K562 (cell line): ENCODE data around the gene FAM167B. TPM values are rescaled to one million over a fixed set of nuclear protein-coding genes. Genes with fewer than 3 reads are reported as not detected.

Experiments
- ARNT ChIP-seq, 2 experiments: fragments of 450-650 bp; IDR thresholded peaks; 2 replicates each; pipeline ENCODE4 v1.6.1; 2016; ENCODE audit warnings: mild to moderate bottlenecking in 1 of 2
- DACH1 ChIP-seq: fragments of 450-650 bp; IDR thresholded peaks from 2 replicates; pipeline ENCODE4 v1.6.1; 2018; ENCODE audit not compliant: partially characterized antibody
- FOXJ3 ChIP-seq: sonication (generic); formaldehyde crosslinking; IDR thresholded peaks from 2 replicates; pipeline ENCODE4 v1.4.0; 2020; ENCODE audit warnings: mild to moderate bottlenecking, missing genetic modification reagents
- GATAD2A ChIP-seq: fragments of 450-650 bp; IDR thresholded peaks from 2 replicates; pipeline ENCODE4 v1.6.1; 2017
- HDGF ChIP-seq: fragments of 450-650 bp; IDR thresholded peaks from 2 replicates; pipeline ENCODE4 v1.6.1; 2016
- KLF1 ChIP-seq: fragments of 450-650 bp; IDR thresholded peaks from 2 replicates; pipeline ENCODE4 v1.6.1; 2016; ENCODE audit warnings: missing genetic modification characterization, missing compliant biosample characterization
- MITF ChIP-seq: IDR thresholded peaks from 2 replicates; pipeline ENCODE4 v1.6.1; 2014; ENCODE audit warnings: antibody characterized with exemption
- RAD21 ChIP-seq, 2 experiments: fragments of 250-450 bp in 1 of 2; fragments of 450-650 bp in 1 of 2; sonication (Bioruptor Pico) in 1 of 2; formaldehyde crosslinking in 1 of 2; IDR thresholded peaks in 1 of 2; conservative IDR thresholded peaks in 1 of 2; 2 replicates each; pipeline versions ENCODE4 v1.4.0 to v1.8.0; 2020 to 2022; ENCODE audit warnings: mild to moderate bottlenecking in 2 of 2, moderate library complexity in 1 of 2
- RFX1 ChIP-seq: fragments of 450-650 bp; IDR thresholded peaks from 2 replicates; pipeline ENCODE4 v1.6.1; 2016; ENCODE audit warnings: mild to moderate bottlenecking, moderate library complexity
- SMAD2 ChIP-seq: fragments of 150-350 bp; IDR thresholded peaks from 2 replicates; pipeline ENCODE4 v1.6.1; 2014; ENCODE audit warnings: low read depth, mild to moderate bottlenecking, low read length
- SRSF3 ChIP-seq: fragments of 200-400 bp; formaldehyde crosslinking; IDR thresholded peaks from 2 replicates; pipeline ENCODE4 v1.6.1; 2016; ENCODE audit warnings: mild to moderate bottlenecking, low read length, moderate library complexity; ENCODE audit not compliant: insufficient read depth
- TRIM28 ChIP-seq: fragments of 450-650 bp; IDR thresholded peaks from 2 replicates; pipeline ENCODE4 v1.6.1; 2017
- ZFP36 ChIP-seq: fragments of 150-350 bp; IDR thresholded peaks from 2 replicates; pipeline ENCODE4 v1.6.1; 2018; ENCODE audit warnings: low read length, low read depth; ENCODE audit not compliant: partially characterized antibody
- ZKSCAN1 ChIP-seq: fragments of 150-350 bp; IDR thresholded peaks from 2 replicates; pipeline ENCODE4 v1.6.1; 2016; ENCODE audit warnings: low read depth, low read length
- ZNF184 ChIP-seq: sonication (generic); formaldehyde crosslinking; IDR thresholded peaks from 2 replicates; pipeline ENCODE4 v1.5.0; 2020; ENCODE audit warnings: missing genetic modification reagents
- ZNF232 ChIP-seq: sonication (generic); formaldehyde crosslinking; IDR thresholded peaks from 2 replicates; pipeline ENCODE4 v1.8.0; 2022; ENCODE audit warnings: mild to moderate bottlenecking, missing genetic modification reagents
- polyA plus RNA-seq, 8 experiments: library from polyadenylated mRNA; depleted of rRNA in 4 of 8; stranded (reverse) in 5 of 8; unstranded in 3 of 8; fragments of >200 nt; fragmentation: Nextera tagmentation in 2 of 8; fragmentation: Illumina TruSeq in 1 of 8; extraction: Ambion mirVana in 2 of 8; extraction: Trizol in 1 of 8; gene quantifications; 2 replicates each; pipeline versions ENCODE4 v1.2.1 to v1.2.3, GENCODE V29; 2011 to 2014; ENCODE audit warnings: inconsistent platforms in 1 of 8, missing spikeins in 1 of 8
- total RNA-seq, 7 experiments: library from RNA; depleted of rRNA in 6 of 7; stranded (reverse); fragments of >200 nt in 6 of 7; fragmentation: Illumina TruSeq in 2 of 7; extraction: Trizol in 2 of 7; gene quantifications; 2 replicates each; pipeline versions ENCODE4 v1.2.1 to v1.2.3, GENCODE V29; 2011 to 2021; ENCODE audit warnings: low replicate concordance in 1 of 7
- TF ChIP-seq, protein P1 (sequence below): sonication (generic); formaldehyde crosslinking; IDR thresholded peaks from 2 replicates; pipeline ENCODE4 v1.8.0; 2022; ENCODE audit warnings: mild to moderate bottlenecking, missing genetic modification reagents
- TF ChIP-seq, protein P2 (sequence below): fragments of 450-650 bp; formaldehyde crosslinking; IDR thresholded peaks from 2 replicates; pipeline ENCODE4 v1.4.0; 2022; ENCODE audit warnings: missing genetic modification characterization
- TF ChIP-seq, protein P3 (sequence below), 2 experiments: fragments of 450-650 bp in 1 of 2; sonication (generic) in 1 of 2; formaldehyde crosslinking in 1 of 2; IDR thresholded peaks in 1 of 2; conservative IDR thresholded peaks in 1 of 2; 2 replicates each; pipeline versions ENCODE4 v1.6.1 to v1.8.1; 2016 to 2023; ENCODE audit warnings: mild to moderate bottlenecking in 2 of 2, moderate library complexity in 2 of 2, inconsistent platforms in 1 of 2, missing genetic modification reagents in 1 of 2
- TF ChIP-seq, protein P4 (sequence below): fragments of 250-450 bp; sonication (Bioruptor Pico); IDR thresholded peaks from 2 replicates; pipeline ENCODE4 v1.5.1; 2021; ENCODE audit warnings: mild to moderate bottlenecking

Gene FAM167B
- total and polyA plus RNA-seq, 9 of the 15 experiments (the other 6 are each of a cell fraction or from before 2014, with no cell fraction given), result not detected

DNA sequence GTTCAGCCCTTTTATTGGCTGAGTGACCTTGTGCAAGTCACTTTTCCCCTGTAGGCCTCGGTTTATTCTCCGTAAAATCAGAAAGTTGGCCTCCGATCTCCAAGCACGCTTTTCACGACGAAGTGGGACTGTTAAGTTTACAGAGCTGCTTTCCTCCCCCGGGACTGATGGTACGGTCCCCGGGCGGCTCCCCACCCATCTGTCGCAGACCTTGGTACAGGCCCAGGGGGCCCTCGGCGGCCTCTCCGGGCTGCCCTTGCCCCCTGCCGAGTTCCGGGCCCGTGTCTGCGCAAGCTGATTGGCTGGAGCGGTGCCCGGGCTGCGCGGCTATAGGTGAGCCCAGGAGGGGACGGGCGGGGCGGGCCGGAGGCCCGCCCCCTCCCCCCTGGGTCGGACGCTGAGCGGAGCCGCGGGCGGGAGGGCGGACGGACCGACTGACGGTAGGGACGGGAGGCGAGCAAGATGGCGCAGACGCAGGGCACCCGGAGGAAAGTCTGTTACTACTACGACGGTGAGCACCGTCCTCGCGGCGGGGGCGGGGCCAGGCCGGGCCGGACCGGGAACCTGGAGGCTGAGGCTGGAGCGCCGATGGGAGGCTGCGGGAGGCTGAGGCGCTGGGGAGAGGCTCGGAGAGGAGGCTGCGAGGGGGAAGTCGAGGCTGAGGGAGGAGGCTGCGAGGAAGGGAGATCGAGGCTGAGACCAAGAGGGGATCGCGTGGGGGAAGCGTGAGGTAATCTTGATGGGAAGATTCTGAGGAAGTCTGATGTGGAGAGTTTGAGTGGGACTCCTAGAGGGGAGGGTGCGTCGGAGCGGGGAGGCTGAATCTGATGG is 44.9 kb downstream of the FAM167B start, which contains the start of gene HDAC1 (continued):
- TF ChIP-seq, protein P1, sequence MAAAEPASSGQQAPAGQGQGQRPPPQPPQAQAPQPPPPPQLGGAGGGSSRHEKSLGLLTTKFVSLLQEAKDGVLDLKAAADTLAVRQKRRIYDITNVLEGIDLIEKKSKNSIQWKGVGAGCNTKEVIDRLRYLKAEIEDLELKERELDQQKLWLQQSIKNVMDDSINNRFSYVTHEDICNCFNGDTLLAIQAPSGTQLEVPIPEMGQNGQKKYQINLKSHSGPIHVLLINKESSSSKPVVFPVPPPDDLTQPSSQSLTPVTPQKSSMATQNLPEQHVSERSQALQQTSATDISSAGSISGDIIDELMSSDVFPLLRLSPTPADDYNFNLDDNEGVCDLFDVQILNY (CRISPR knock-in tag), result no peak
- TF ChIP-seq MITF (no peak), HDGF (0 out of 2 replicates have a peak, but pooled peaks have one; percentile 32), RAD21 (CRISPR knock-in tag; conservative IDR thresholded peaks at IDR 0.05 in 1 of 2, IDR thresholded peaks at IDR 0.05 in 1 of 2) (no peak), SRSF3 (0 out of 2 replicates have a peak, but pooled peaks have one; percentile 47), ZFP36 (peak; percentile 34), KLF1 (tag) (no peak; the same call in 1 of the 2 replicates), DACH1 (no peak), GATAD2A (peak; percentile 91), RFX1 (no peak), ARNT (IDR thresholded peaks at IDR 0.05) (peak; percentile 24 to 75; a peak in 2 of 4 replicates), ZNF184 (CRISPR knock-in tag) (no peak), FOXJ3 (CRISPR knock-in tag) (peak; percentile 41; the same call in 1 of the 2 replicates), ZNF232 (CRISPR knock-in tag) (0 out of 2 replicates have a peak, but pooled peaks have one; percentile 24), ZKSCAN1 (no peak), TRIM28 (peak; percentile 89), SMAD2 (no peak)
- TF ChIP-seq, protein P2, sequence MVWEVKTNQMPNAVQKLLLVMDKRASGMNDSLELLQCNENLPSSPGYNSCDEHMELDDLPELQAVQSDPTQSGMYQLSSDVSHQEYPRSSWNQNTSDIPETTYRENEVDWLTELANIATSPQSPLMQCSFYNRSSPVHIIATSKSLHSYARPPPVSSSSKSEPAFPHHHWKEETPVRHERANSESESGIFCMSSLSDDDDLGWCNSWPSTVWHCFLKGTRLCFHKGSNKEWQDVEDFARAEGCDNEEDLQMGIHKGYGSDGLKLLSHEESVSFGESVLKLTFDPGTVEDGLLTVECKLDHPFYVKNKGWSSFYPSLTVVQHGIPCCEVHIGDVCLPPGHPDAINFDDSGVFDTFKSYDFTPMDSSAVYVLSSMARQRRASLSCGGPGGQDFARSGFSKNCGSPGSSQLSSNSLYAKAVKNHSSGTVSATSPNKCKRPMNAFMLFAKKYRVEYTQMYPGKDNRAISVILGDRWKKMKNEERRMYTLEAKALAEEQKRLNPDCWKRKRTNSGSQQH (CRISPR knock-in tag), result peak; percentile 92
- TF ChIP-seq, protein P3, sequence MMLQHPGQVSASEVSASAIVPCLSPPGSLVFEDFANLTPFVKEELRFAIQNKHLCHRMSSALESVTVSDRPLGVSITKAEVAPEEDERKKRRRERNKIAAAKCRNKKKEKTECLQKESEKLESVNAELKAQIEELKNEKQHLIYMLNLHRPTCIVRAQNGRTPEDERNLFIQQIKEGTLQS (IDR thresholded peaks at IDR 0.05), result no peak
- TF ChIP-seq, protein P3 (CRISPR knock-in tag; conservative IDR thresholded peaks at IDR 0.05), result peak; percentile 7; the same call in 1 of the 2 replicates
- TF ChIP-seq, protein P4, sequence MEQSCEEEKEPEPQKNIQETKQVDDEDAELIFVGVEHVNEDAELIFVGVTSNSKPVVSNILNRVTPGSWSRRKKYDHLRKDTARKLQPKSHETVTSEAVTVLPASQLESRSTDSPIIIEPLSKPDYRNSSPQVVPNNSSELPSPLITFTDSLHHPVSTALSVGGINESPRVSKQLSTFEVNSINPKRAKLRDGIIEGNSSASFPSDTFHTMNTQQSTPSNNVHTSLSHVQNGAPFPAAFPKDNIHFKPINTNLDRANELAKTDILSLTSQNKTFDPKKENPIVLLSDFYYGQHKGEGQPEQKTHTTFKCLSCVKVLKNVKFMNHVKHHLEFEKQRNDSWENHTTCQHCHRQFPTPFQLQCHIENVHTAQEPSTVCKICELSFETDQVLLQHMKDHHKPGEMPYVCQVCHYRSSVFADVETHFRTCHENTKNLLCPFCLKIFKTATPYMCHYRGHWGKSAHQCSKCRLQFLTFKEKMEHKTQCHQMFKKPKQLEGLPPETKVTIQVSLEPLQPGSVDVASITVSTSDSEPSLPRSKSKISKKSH (CRISPR knock-in tag), result no peak
